ENCODE measurements around the gene CASZ1.

CASZ1 gene

GRCh38 chr1:10703702-10704101 lies 92.7 kb downstream of the CASZ1 start:
- DNase-seq: no peak

GRCh38 chr1:10701145-10701544 lies 95.3 kb downstream of the CASZ1 start:
- DNase-seq: no peak

GRCh38 chr1:10699470-10699835 lies 97.0 kb downstream of the CASZ1 start:
- no peak for DNase-seq

- no peak for DNase-seq
These were observed 97.5 kb downstream of the CASZ1 start for GRCh38 chr1:10698726-10699469.

GRCh38 chr1:10697621-10698160 lies 98.8 kb downstream of the CASZ1 start:
- DNase-seq: no peak

GRCh38 chr1:10696977-10697376 lies 99.5 kb downstream of the CASZ1 start:
- no peak for DNase-seq

GRCh38 chr1:10694633-10695627 lies 101.5 kb downstream of the CASZ1 start:
- peak; percentile 64 for DNase-seq

- peak; percentile 41 for DNase-seq
These were observed 102.2 kb downstream of the CASZ1 start for GRCh38 chr1:10694274-10694632.

GRCh38 chr1:10693497-10694273 lies 102.8 kb downstream of the CASZ1 start:
- DNase-seq: peak; percentile 33

- no peak for DNase-seq
These were observed 103.3 kb downstream of the CASZ1 start for GRCh38 chr1:10693152-10693496.

GRCh38 chr1:10692401-10693021 lies 103.9 kb downstream of the CASZ1 start:
- peak; percentile 32 for DNase-seq

- DNase-seq: no peak
These were observed 104.7 kb downstream of the CASZ1 start for GRCh38 chr1:10691740-10692125.

- DNase-seq: no peak
These were observed 105.2 kb downstream of the CASZ1 start for GRCh38 chr1:10691075-10691739.

GRCh38 chr1:10690484-10690883 lies 106.0 kb downstream of the CASZ1 start:
- DNase-seq: no peak

GRCh38 chr1:10688409-10688786 lies 108.0 kb downstream of the CASZ1 start:
- DNase-seq: no peak

GRCh38 chr1:10687782-10688408 lies 108.6 kb downstream of the CASZ1 start:
- no peak for DNase-seq

- no peak for DNase-seq
These were observed 109.2 kb downstream of the CASZ1 start for GRCh38 chr1:10687251-10687651.

GRCh38 chr1:10686404-10687040 lies 109.9 kb downstream of the CASZ1 start:
- no peak for DNase-seq

- no peak for DNase-seq
These were observed 110.5 kb downstream of the CASZ1 start for GRCh38 chr1:10685808-10686403.

GRCh38 chr1:10685196-10685807 lies 111.1 kb downstream of the CASZ1 start:
- no peak for DNase-seq

Data from NK-92 treated with Interleukin-12 subunit alpha and Interleukin-12 subunit beta, amount 100 ng/mL, for 24 hours (cell line).